ENCODE results near the gene LRWD1.

- TF ChIP-seq EP300 (IDR thresholded peaks at IDR 0.05; ENCODE audit: low read length), result no peak
- no peak for TF ChIP-seq TEAD4 (IDR thresholded peaks at IDR 0.05; ENCODE audit: low read length)
- no peak for TF ChIP-seq TEAD4 (CRISPR knock-in tag; IDR thresholded peaks at IDR 0.05; ENCODE audit: borderline replicate concordance)
- TF ChIP-seq, protein P1, sequence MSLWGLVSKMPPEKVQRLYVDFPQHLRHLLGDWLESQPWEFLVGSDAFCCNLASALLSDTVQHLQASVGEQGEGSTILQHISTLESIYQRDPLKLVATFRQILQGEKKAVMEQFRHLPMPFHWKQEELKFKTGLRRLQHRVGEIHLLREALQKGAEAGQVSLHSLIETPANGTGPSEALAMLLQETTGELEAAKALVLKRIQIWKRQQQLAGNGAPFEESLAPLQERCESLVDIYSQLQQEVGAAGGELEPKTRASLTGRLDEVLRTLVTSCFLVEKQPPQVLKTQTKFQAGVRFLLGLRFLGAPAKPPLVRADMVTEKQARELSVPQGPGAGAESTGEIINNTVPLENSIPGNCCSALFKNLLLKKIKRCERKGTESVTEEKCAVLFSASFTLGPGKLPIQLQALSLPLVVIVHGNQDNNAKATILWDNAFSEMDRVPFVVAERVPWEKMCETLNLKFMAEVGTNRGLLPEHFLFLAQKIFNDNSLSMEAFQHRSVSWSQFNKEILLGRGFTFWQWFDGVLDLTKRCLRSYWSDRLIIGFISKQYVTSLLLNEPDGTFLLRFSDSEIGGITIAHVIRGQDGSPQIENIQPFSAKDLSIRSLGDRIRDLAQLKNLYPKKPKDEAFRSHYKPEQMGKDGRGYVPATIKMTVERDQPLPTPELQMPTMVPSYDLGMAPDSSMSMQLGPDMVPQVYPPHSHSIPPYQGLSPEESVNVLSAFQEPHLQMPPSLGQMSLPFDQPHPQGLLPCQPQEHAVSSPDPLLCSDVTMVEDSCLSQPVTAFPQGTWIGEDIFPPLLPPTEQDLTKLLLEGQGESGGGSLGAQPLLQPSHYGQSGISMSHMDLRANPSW (CRISPR knock-in tag; IDR thresholded peaks at IDR 0.05), result no peak
- TF ChIP-seq POLR2A (conservative IDR thresholded peaks at IDR 0.05), result no peak
- no peak for TF ChIP-seq CTCF (IDR thresholded peaks at IDR 0.05 in 2 of 3, conservative IDR thresholded peaks at IDR 0.05 in 1 of 3; ENCODE audit: insufficient read depth in 2 of 3, low read depth in 1 of 3, low read length in 3 of 3)
- TF ChIP-seq ZNF280A (IDR thresholded peaks at IDR 0.05; ENCODE audit: low read depth, partially characterized antibody), result no peak
- TF ChIP-seq GABPA (tag; conservative IDR thresholded peaks at IDR 0.05; ENCODE audit: low read depth), result no peak
- TF ChIP-seq RBM34 (IDR thresholded peaks at IDR 0.05; ENCODE audit: borderline replicate concordance, insufficient read depth, low read length), result no peak
- no peak for TF ChIP-seq SAFB2 (IDR thresholded peaks at IDR 0.05; ENCODE audit: borderline replicate concordance, low read depth, low read length, severe bottlenecking)
- no peak for TF ChIP-seq MEF2D (tag; conservative IDR thresholded peaks at IDR 0.05; ENCODE audit: low read depth)
- no peak for TF ChIP-seq ZNF830 (CRISPR knock-in tag; IDR thresholded peaks at IDR 0.05)
- no peak for TF ChIP-seq ZFP36 (IDR thresholded peaks at IDR 0.05; ENCODE audit: low read depth, low read length, partially characterized antibody)
- TF ChIP-seq CBX2 (IDR thresholded peaks at IDR 0.05; ENCODE audit: insufficient read depth, low read length, poor library complexity, severe bottlenecking), result no peak
- TF ChIP-seq E2F8 (IDR thresholded peaks at IDR 0.05; ENCODE audit: low read depth, partially characterized antibody), result no peak
Observed at GRCh38 chr7:102415685-102416225, 49.0 kb upstream of the LRWD1 start.

All from K562 (cell line).